GM21723 (cell line): ENCODE results near the gene LSM12.

Experiments
- ATAC-seq: cut with Tn5 transposase; IDR thresholded peaks from one replicate; pipeline ENCODE4 v1.9.1; 2021; ENCODE audit warnings: mild to moderate bottlenecking, moderate library complexity; ENCODE audit not compliant: unreplicated experiment

The LSM12 gene

DNA sequence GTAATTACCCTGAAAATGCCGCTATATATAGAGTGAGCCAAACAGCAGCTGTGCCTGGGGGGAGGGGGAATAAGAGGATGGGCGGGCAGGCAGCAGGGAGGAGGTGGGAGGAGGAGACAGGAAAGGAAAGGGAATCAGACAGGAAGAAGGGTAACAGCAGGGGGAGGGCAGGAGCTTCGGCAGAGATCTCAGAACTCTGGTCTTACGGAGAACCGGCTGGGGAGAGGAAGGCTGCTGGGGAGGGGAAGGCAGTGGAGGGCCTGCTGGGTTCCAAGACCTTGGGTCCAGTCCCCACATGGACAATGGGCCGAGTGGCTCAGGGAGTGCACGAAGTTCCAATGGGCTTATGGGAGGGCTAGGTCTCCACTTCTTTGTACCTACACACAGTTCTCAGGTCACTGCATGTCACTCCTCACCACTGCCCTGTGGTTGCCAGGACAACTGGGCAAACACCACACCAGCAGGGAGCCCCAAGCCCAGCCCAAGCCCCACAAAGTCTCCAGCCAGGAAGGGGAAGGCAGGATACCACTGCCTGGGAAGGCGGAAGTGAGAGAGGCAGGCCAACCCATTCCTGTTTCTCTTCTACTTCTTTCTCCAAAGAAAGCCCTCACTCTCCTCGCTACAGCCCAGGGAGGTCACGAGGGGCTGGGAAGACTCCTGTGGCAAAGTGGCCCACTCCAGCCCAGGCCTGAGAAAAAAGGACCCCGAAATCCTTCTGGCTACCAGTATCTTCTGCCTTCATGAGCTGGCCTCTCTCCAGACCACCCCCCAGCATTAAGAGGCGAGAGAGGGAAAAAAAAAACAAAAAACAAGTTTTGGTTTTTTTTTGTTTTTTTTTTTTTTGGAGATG lies 29.4 kb upstream of the LSM12 start:
- no peak for ATAC-seq

DNA sequence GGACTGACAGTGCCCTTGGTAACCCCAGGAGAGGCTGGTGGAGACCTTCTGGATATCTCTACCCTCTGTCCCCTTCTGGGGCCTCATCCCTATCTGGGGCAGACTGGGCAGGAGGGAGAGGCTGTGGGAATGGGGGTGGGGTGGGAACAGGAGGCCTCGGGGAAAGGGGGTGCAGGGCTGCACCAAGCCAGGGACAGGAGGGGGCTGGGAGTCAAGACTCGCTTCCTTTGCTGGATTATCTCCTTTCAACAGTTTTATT lies 28.8 kb upstream of the LSM12 start:
- ATAC-seq: no peak

DNA sequence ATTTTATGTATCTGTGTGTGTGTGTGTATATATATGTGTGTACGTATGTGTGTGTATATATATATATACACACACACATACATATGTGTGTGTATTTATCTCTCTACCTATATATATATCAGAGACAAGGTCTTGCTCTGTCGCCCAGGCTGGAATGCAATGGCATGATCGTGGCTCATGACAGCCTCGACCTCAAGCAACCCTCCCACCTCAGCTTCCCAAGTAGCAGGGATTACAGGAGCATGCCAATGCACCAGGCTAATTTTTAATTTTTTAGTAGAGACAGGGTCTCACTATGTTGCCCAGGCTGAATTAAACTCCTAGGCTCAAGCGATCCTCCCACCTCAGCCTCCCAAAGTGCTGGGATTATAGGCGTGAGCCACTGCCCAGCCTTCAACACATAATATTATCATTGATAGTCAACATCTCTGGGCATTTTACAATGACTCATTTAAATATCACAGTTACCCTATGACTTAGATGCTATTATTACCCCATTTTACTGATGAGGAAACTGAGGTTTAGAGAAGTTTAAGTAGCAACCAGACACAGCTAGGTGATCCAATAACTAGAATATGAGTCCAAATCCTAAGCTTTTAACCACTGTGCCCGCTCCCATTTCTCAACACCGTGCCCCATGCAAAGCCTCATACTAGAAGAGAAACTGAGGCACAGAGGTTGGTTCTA lies 28.4 kb upstream of the LSM12 start:
- ATAC-seq: no peak

DNA sequence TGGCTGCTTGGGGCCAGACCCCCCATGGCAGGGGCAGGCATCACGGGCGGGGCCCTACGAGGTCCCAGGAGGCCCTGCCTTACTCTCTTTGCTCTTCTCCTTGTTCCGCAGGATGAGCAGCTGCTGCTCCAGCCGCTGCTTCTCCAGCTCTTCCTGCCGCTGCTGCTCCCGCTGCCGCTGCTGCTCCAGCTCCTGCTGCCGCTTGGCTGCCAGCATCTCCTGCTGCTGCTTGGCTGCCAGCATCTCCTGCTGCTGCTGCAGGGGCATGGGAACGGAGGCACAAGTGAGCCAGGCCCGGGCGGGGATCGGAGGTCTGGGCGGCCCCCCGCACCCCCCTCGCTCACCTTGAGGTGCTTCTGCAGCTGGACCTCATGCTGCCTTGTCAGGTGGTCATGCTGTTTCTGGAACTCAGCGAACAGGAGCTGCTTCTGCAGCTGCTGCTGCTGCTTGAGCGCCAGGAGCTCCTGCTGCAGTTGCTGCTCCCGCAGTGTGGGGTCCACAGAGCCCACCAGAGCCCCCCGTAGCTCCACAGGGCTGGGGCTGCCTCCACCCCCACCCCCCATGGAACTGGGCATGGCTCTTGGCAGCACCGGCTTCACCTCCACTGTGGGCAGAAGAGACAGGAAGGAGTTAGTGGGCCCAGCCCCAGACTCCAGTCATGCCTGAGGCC lies 26.9 kb upstream of the LSM12 start:
- ATAC-seq: no peak

DNA sequence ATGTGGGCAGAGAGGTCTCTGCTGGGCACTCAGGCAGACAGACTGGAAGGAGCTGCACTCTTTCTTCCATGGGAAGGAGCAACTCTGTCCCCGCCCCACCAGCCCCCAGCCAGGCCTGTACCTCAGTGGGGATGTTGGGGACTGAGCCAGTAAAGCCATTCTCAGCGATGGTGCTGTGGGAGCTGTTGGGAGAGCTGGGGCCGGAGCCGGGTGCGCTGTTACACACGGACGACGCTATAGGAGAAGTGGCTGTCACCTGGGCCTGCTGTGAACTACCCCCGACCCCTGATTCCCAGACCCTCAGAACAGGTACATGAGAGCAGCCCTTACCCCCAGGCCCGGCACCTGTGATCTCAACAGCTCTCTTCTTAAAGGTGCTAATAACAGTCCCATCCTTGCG lies 25.6 kb upstream of the LSM12 start:
- no peak for ATAC-seq

DNA sequence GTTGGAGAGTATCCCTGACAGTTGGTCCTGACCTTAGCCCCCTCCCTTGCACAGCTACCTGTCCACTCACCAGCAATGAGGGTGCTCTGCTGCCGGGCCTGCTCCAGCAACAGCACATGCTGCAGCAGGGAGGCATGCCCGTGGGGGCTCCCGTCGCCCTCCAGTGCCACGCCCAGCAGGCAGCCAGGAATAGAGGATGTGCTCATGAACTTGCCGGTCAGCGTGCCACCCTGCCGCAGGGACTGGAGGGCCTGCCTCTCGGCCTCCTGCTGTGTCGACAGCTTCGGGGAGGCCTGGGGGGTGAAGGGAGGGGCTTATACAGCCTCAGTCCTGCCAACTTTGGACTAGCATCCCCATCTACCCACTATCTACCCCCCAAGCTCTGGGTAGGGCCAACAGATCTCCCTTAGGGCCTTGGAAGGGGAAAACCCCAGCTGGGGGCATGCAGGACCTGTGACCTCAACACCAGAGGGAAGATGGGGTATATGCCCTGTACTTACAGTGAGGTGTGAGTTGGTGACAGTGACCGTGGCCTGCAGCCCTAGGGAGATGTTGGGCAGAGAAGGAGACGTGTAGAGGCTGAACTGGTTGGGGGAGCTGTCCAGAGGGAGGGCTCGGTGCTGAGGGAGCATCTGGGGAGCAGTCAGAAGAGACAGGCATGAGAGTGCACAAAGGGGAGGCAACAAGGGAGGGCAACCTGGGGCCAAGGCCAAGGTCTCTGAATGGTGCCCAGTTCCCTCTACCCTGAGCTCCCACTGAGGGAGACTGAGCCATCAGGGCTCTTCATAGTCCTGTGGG lies 24.9 kb upstream of the LSM12 start:
- no peak for ATAC-seq

DNA sequence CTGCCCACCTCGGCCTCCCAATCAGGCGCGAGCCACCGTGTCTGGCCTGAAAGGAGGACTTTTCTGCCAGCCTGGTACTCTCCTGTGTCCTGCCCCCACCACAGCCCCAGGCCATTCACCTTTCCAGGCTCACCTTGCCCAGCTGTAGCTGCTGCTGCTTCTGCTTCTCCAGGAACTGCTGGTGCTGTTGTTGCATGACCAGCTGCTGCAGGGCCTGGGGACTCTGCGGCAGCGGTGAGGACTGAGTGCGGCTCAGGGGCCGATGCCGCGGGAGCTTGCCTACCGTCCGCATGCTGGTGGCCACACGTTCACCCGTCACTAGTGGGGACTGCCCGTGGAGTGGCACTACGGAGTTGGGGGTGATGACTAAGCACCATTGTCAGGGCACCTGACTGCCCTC lies 21.8 kb upstream of the LSM12 start:
- ATAC-seq: no peak

DNA sequence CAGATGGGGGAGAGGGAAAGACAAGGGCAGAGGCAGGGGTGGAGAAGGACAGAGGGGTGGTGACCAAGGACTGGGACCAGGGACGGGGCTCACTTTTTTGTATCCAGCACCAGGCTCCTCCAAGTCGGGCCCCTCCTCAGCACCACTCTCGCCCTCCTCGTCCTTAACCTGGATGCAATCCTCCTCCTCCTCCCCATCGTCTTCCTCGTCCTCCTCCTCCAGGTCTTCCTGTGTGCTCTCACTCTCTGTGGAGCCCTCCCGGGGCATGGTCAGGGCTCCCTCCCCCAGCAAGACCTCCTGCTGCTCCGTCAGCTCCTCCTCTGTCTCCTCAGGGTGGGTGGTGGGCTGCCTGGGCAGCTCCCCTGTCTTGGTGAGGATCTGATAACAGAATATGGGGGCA lies 20.8 kb upstream of the LSM12 start:
- no peak for ATAC-seq

DNA sequence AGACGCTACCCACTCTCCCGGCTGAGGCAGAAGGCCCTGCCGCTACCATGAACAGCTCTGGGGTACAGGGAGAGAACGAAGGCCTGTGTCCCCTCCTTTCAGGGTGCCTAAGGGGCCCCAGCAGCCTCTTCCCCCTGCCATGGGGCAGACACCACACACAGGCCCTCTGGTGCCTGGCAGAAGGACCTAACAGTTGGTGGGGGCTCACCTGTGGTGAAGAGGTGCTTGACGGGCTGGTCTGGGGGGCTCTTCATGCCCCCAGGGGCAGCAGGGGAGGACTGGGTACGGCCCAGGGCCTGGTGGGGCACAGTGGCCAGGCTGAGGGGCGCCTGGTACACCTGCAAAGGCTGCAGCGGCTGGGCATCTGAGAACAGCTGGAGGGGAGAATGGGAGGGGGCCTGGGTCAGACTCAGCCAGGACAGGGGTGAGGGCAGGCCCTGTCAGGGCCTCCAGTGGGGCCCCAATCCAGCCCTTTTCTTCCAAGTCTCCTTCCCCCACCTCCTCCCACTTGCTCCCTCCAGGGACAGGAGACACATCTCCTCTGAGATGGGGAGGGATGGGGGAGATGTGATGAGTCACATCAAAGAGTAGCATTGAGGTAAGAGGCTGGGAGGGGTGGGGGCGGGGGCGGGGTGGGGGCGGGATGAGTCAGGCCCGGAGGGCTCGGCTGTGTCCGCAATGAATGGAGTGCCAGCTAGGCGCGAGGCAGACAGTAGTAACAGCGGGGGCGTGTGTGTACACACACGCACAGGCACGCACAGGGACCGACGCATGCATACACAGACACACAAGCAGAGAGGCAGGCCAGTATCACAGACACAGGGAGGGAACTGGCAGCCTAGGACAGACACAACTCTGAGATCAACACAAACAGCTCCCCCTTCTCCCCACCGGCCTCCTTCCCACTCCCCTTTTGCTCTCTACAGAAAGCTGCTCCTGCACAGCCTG lies 20.2 kb upstream of the LSM12 start:
- ATAC-seq: no peak

DNA sequence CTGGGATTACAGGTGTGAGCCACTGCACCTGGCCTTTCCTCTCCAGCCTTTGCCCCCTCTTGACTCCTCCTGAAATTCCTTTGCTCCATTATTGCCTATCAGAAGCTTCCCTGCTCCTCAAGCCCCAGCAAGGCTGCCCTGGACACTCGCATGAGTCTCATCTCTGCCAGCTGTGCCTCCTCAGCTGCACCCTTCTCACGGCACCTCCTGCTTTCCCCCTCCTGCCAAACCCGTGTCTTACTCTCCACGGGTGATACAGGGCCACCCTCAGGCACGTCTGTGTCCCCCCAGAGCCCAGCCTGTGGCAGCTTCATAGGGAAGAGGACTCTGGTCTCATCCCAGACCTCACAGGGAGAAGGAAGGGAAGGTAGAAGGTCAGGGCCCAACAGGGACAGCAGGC lies 19.4 kb upstream of the LSM12 start:
- ATAC-seq: no peak

DNA sequence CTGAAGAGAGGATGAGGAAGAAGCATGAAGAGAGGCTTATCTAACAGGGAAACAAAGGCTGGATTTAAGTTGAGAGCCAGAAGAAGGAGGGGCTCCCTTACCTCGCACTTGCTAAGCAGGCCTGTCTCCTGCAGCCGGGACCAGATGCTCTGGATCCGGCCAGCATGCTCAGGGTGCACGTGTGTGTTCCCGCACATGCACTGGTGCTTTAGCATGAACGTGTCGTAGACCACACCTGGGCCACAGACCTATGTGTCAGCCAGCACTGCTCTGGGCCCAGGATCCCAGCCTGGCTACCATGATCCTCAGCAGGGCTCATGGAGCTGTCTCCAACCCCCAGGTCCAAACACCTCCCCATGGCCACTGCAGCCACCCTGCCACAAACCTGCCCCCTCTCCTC lies 18.4 kb upstream of the LSM12 start:
- no peak for ATAC-seq

DNA sequence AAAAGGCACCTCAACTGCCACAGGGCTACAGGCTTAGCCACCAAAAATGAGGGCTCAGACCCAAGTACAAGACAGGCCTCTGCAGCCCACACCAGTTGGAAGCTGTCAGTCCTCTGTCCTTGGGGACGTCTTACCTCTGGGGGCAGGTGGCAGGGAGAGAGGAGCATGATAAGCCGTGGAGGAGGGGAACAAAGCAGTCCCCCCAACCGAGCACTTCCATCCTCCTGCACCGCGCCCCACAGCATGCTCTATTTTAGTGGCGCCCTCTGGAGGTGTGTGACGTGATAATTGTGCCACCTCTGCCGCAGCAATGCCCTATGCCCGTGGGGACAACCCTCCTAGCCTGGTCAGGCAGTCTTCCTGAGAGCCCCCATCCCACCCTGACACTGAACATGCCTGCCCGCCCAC lies 17.7 kb upstream of the LSM12 start:
- no peak for ATAC-seq

DNA sequence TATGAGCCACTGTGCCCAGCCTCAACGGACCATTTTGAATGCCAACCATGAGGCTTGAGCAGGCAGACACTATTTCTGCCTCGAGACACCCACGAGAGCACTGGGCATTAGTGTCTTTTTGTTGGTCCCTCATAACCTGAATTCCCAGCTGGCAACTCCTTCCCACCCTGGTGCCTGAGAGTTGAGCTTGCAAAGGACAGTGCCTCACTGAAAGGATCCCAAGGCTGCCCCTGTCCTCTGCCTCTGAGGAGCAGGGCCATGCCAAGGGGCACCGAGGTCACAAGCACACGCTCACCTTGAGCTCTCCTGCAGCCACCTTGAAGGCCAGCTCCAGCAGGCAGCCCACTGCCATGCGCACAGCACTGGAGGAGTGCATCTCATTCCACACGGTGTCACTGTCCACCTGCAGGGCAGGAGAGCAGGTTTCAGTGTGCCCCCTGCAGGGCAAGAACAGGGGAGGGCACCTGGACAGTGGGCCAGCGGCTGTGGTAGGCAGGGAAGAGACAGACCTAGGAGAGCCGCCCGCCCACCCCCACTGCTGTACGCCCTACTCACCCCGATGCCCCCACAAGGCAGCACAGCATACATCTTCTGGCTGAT lies 16.9 kb upstream of the LSM12 start:
- ATAC-seq: no peak

DNA sequence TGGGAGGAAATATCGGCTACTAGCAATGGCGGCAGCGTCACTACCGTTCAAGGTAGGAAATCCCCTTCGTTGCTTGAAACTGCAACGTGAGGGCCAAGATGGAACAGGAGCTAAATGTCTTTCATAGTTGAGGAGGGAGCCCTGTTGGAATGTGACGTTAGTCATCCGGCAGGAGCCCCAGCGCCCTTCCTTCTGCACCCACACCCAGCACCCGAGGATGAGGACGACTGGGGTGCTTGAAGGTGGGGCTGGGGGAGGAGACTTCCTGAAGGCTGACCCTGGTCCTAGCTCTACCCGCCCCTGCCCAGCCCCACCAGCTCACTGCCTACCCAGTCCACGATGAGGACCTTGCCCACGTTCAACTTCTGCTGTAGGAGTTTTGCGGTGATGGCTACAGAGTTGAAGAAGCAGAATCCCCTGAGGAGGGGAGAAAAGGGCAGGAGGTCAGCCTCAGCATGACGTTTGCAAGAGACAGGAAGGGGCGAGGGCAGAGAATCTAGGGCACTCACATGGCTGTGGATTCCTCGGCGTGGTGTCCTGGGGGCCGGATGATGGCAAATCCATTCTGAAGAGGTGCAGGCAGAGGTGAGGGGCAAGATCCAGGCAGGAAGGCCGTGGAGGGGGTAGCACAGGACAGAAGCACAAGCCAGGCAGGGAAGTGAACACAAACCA lies 15.9 kb upstream of the LSM12 start:
- ATAC-seq: no peak

DNA sequence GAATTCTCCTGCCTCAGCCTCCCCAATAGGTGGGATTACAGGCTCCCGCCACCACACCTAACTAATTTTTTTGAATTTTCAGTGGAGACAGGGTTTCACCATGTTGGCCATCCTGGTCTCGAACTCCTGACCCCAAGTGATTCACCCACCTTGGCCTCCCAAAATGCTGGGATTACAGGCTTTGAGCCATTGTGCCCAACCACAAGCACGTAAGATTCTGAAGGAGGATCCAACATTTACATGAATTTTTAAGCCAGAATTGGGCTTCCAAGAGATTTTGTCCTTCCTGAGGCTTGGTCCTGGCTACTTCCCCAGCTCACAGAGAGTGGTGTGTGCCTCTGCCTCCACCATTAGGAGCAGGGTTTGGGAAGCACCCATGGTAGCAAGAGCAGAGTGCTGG lies 15.2 kb upstream of the LSM12 start:
- no peak for ATAC-seq

DNA sequence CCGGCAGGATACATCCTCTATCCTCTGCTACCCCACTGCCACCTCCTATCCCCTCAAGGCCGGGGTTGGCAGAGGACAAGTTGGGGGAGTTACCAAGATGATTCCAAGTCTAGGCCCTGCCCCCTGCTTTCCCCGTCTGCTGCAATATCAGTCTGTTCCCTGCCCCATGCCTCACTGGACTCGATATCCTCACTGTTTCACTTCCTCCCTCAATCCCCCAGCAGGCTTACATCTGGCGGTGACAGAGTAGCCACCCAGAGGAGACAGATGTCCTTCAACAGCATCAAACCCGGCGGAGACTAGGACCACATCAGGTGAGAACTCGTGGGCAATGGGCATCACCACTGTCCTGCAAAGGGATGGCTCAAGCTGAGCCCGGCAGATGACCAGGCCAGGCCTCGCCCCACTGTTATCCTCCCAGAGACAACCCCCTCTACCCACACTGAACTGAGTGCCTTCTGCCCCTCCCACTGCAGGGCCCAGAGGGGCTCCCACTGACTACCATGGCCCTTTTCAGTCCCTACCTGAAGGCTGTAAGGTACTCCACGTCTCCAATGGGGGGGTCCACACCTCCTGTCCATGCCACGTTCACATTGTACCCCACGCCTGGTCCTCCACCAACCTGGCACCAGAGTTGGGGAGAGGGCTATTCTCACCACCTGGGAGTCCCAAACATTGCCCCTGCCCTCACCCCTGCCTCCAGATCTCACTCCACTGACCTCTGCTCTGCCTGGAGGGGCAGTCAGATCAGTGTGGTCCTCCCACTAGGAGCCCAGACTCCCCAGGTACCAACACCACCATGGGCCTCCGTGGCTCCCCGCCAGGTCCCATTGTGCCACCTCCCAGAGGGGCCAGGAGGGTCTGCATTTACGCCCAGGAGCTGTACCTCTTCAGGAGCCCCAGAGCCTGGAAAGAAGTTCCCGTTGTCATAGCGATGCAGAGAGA lies 13.7 kb upstream of the LSM12 start:
- no peak for ATAC-seq

DNA sequence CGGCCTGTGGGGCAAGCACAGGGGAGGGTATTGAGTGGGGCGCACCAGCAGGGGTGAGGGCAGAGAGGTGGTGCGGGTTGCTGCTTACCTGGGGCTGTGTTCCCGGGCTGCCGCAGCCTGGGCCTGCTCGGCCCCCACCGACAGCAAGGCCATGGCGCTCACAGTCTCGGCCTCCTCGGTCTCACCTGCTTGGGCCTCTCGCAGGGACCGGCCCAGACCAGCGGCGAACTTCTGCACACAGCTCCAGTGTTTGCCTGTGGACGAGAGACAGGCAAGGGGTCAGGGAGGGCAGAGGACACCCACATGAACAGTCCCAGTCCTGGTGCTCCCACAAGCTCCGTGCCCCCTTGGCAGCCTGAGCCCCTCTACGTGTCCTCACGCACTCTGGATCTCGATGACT lies 11.9 kb upstream of the LSM12 start:
- no peak for ATAC-seq

DNA sequence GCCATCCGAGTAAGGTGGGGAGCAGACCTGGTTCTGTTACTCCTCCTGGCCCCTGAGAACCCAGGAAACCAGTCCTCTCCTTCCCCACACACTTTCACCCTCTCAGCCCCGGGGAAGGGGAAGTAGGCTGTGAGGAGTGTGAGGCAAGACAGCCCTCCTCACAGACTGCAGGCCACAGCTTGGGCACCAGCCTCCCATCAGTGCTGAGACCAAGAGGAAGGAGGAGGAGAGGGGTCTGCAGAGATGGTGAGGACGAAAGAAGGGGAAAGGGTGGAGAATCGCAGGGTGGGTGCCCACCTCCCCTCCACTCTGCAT lies 11.1 kb upstream of the LSM12 start:
- no peak for ATAC-seq
